ENCODE results near the gene MYO18A.
"Not testable (repeated sequence)": the region's sequence is repeated elsewhere in the genome, so short reads cannot be mapped to it uniquely, and the experiment has no call there.

MYO18A gene

GRCh38 chr17:29172589-29172988, 7.6 kb downstream of the MYO18A start:
- H3K4me3 ChIP-seq (ENCODE audit: control insufficient read depth, low read depth, low read length): no peak overlapping the region
- DNase-seq (ENCODE audit: low read depth): no peak
- TF ChIP-seq CTCF (conservative IDR thresholded peaks at IDR 0.05; ENCODE audit: control insufficient read depth, insufficient read depth, low read depth, low read length): no peak

GRCh38 chr17:29170682-29171081, 9.5 kb downstream of the MYO18A start:
- no peak overlapping the region for H3K4me3 ChIP-seq (ENCODE audit: control insufficient read depth, low read depth, low read length)
- no peak for TF ChIP-seq CTCF (conservative IDR thresholded peaks at IDR 0.05; ENCODE audit: control insufficient read depth, insufficient read depth, low read depth, low read length)
- no peak for DNase-seq (ENCODE audit: low read depth)

GRCh38 chr17:29169806-29170591, 10.2 kb downstream of the MYO18A start:
- no peak for DNase-seq (ENCODE audit: low read depth)
- H3K4me3 ChIP-seq (ENCODE audit: control insufficient read depth, low read depth, low read length): no peak overlapping the region
- TF ChIP-seq CTCF (conservative IDR thresholded peaks at IDR 0.05; ENCODE audit: control insufficient read depth, insufficient read depth, low read depth, low read length): no peak

GRCh38 chr17:29168759-29169126, 11.5 kb downstream of the MYO18A start:
- not testable (repeated sequence) for DNase-seq (ENCODE audit: low read depth); H3K4me3 ChIP-seq (ENCODE audit: control insufficient read depth, low read depth, low read length)

GRCh38 chr17:29168079-29168758, 12.0 kb downstream of the MYO18A start:
- no peak for TF ChIP-seq CTCF (conservative IDR thresholded peaks at IDR 0.05; ENCODE audit: control insufficient read depth, insufficient read depth, low read depth, low read length)
- no peak overlapping the region for H3K4me3 ChIP-seq (ENCODE audit: control insufficient read depth, low read depth, low read length)
- no peak for DNase-seq (ENCODE audit: low read depth)

GRCh38 chr17:29167393-29168078, 12.7 kb downstream of the MYO18A start:
- no peak for TF ChIP-seq CTCF (conservative IDR thresholded peaks at IDR 0.05; ENCODE audit: control insufficient read depth, insufficient read depth, low read depth, low read length)
- H3K4me3 ChIP-seq (ENCODE audit: control insufficient read depth, low read depth, low read length): no peak overlapping the region
- no peak for DNase-seq (ENCODE audit: low read depth)

GRCh38 chr17:29166507-29166887, 13.7 kb downstream of the MYO18A start:
- no peak overlapping the region for H3K4me3 ChIP-seq (ENCODE audit: control insufficient read depth, low read depth, low read length)
- DNase-seq (ENCODE audit: low read depth): no peak
- TF ChIP-seq CTCF (conservative IDR thresholded peaks at IDR 0.05; ENCODE audit: control insufficient read depth, insufficient read depth, low read depth, low read length): no peak
